HFF-Myc (cell line): ENCODE data around the gene BAZ2A.
A peak's percentile ranks its signal among the peaks of the same experiment; 100 is the strongest.

Experiments
- DNase-seq: peaks from one replicate; pipeline ENCODE4 v3.0.0-alpha.2; 2011; ENCODE audit warnings: low read depth; ENCODE audit errors: extremely low read depth
- H3K4me3 ChIP-seq: replicated peaks from 2 replicates; pipeline ENCODE4 v1.5.1; 2011; ENCODE audit warnings: low read depth, mild to moderate bottlenecking, control low read depth, low read length
- CTCF ChIP-seq: IDR thresholded peaks from 2 replicates; pipeline ENCODE4 v1.5.1; 2012; ENCODE audit warnings: mild to moderate bottlenecking, low read depth, low read length, control low read depth; ENCODE audit errors: missing control alignments

Gene BAZ2A

GRCh38 chr12:56630180-56630632, at the start of gene BAZ2A:
BAZ2A (minus strand) TSS chr12:56630326; CDS start chr12:56617530, 12,796 bp downstream.
- H3K4me3 ChIP-seq: peak within 1 kb of the TSS; percentile 94
- no peak for DNase-seq
- TF ChIP-seq CTCF: no peak

GRCh38 chr12:56678852-56679251, 48.7 kb upstream of the BAZ2A start:
- H3K4me3 ChIP-seq: no peak overlapping the region
- no peak for DNase-seq
- TF ChIP-seq CTCF: no peak

GRCh38 chr12:56677680-56678079, 47.6 kb upstream of the BAZ2A start:
- DNase-seq: no peak
- H3K4me3 ChIP-seq: no peak overlapping the region
- TF ChIP-seq CTCF: no peak

GRCh38 chr12:56676851-56677580, 46.9 kb upstream of the BAZ2A start:
- DNase-seq: no peak
- no peak overlapping the region for H3K4me3 ChIP-seq
- no peak for TF ChIP-seq CTCF

- DNase-seq: no peak
- no peak for TF ChIP-seq CTCF
- H3K4me3 ChIP-seq: no peak overlapping the region
Observed at GRCh38 chr12:56671608-56672007, 41.5 kb upstream of the BAZ2A start.

GRCh38 chr12:56670836-56671235, 40.7 kb upstream of the BAZ2A start:
- H3K4me3 ChIP-seq: no peak overlapping the region
- no peak for TF ChIP-seq CTCF
- no peak for DNase-seq

- no peak for DNase-seq
- no peak for TF ChIP-seq CTCF
Observed at GRCh38 chr12:56668197-56668457, 38.0 kb upstream of the BAZ2A start.

More at GRCh38 chr12:56668197-56668457, 38.0 kb upstream of the BAZ2A start:
- no peak overlapping the region for H3K4me3 ChIP-seq
